ENCODE data around the gene EPB41L3.

DNA sequence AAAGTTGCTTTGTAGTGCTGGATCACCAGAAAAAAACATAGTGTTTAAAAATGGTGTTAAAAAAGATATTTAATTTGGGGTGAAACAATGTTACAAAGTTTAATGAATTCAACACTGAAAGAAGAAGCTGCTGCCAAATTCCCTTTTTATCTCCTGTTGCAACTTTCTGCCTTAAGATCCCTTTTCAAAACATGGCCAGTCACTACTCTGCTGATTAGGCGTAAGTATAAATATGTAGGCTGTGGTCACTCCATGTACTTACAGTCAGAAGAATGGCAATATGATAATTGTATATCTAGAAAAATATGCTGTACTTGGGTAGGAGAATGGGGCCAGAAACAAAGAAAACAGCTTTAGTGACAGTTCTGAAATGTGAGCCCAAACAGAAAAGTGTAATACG, 124.8 kb downstream of the EPB41L3 start:
- TF ChIP-seq, protein P1, sequence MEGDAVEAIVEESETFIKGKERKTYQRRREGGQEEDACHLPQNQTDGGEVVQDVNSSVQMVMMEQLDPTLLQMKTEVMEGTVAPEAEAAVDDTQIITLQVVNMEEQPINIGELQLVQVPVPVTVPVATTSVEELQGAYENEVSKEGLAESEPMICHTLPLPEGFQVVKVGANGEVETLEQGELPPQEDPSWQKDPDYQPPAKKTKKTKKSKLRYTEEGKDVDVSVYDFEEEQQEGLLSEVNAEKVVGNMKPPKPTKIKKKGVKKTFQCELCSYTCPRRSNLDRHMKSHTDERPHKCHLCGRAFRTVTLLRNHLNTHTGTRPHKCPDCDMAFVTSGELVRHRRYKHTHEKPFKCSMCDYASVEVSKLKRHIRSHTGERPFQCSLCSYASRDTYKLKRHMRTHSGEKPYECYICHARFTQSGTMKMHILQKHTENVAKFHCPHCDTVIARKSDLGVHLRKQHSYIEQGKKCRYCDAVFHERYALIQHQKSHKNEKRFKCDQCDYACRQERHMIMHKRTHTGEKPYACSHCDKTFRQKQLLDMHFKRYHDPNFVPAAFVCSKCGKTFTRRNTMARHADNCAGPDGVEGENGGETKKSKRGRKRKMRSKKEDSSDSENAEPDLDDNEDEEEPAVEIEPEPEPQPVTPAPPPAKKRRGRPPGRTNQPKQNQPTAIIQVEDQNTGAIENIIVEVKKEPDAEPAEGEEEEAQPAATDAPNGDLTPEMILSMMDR (IDR thresholded peaks at IDR 0.05) = no peak
- no peak for TF ChIP-seq POLR2AphosphoS5 (IDR thresholded peaks at IDR 0.05)
- TF ChIP-seq POLR2A (IDR thresholded peaks at IDR 0.05) = no peak
